K562 (cell line): ENCODE results near the gene ZMIZ1. TPM values are rescaled to one million over a fixed set of nuclear protein-coding genes. Genes with fewer than 3 reads are reported as not detected.

ENCODE experiments used
- AFF4 ChIP-seq: sonication (generic); formaldehyde crosslinking; IDR thresholded peaks from 2 replicates; pipeline ENCODE4 v1.8.0; 2023; ENCODE audit warnings: mild to moderate bottlenecking, missing genetic modification reagents
- EWSR1 ChIP-seq: fragments of 450-650 bp; IDR thresholded peaks from 2 replicates; pipeline ENCODE4 v1.6.1; 2018; ENCODE audit warnings: borderline replicate concordance, mild to moderate bottlenecking, low read depth, moderate library complexity; ENCODE audit not compliant: partially characterized antibody
- PRPF4 ChIP-seq: fragments of 200-400 bp; formaldehyde crosslinking; IDR thresholded peaks from one replicate; pipeline ENCODE4 v1.6.1; 2017; ENCODE audit warnings: low read length, low read depth, mild to moderate bottlenecking; ENCODE audit not compliant: insufficient read depth, poor library complexity, severe bottlenecking
- RFX7 ChIP-seq: fragments of 250-450 bp; sonication (Bioruptor Pico); IDR thresholded peaks from 2 replicates; pipeline ENCODE4 v1.5.1; 2021; ENCODE audit warnings: mild to moderate bottlenecking
- SNAPC5 ChIP-seq: fragments of 250-450 bp; sonication (Bioruptor Pico); IDR thresholded peaks from 2 replicates; pipeline ENCODE4 v1.8.0; 2021; ENCODE audit warnings: moderate library complexity, mild to moderate bottlenecking, inconsistent platforms
- ZBTB7A ChIP-seq: IDR thresholded peaks from 2 replicates; pipeline ENCODE4 v1.6.1; 2011; ENCODE audit warnings: low read depth, mild to moderate bottlenecking, low read length, moderate library complexity, borderline replicate concordance; ENCODE audit not compliant: control insufficient read depth
- ZNF121 ChIP-seq: sonication (generic); formaldehyde crosslinking; conservative IDR thresholded peaks from 2 replicates; pipeline ENCODE4 v1.8.0; 2022; ENCODE audit warnings: missing genetic modification reagents
- ZNF146 ChIP-seq: IDR thresholded peaks from one replicate; pipeline ENCODE4 v1.6.1; 2018; ENCODE audit warnings: missing compliant biosample characterization; ENCODE audit not compliant: unreplicated experiment
- polyA plus RNA-seq, 8 experiments: library from polyadenylated mRNA; depleted of rRNA in 4 of 8; stranded (reverse) in 5 of 8; unstranded in 3 of 8; fragments of >200 nt; fragmentation: Nextera tagmentation in 2 of 8; fragmentation: Illumina TruSeq in 1 of 8; extraction: Ambion mirVana in 2 of 8; extraction: Trizol in 1 of 8; gene quantifications; 2 replicates each; pipeline versions ENCODE4 v1.2.1 to v1.2.3, GENCODE V29; 2011 to 2014; ENCODE audit warnings: inconsistent platforms in 1 of 8, missing spikeins in 1 of 8
- total RNA-seq, 7 experiments: library from RNA; depleted of rRNA in 6 of 7; stranded (reverse); fragments of >200 nt in 6 of 7; fragmentation: Illumina TruSeq in 2 of 7; extraction: Trizol in 2 of 7; gene quantifications; 2 replicates each; pipeline versions ENCODE4 v1.2.1 to v1.2.3, GENCODE V29; 2011 to 2021; ENCODE audit warnings: low replicate concordance in 1 of 7
- TF ChIP-seq, protein P1 (sequence below): sonication (generic); formaldehyde crosslinking; IDR thresholded peaks from 2 replicates; pipeline ENCODE4 v1.4.0; 2020; ENCODE audit warnings: mild to moderate bottlenecking, missing genetic modification reagents
- TF ChIP-seq, protein P2 (sequence below), 3 experiments: fragments of 200-800 bp in 1 of 3; sonication (Bioruptor generic) in 1 of 3; sonication (generic) in 1 of 3; formaldehyde crosslinking in 1 of 3; IDR thresholded peaks; 2 replicates each; pipeline versions ENCODE4 v1.6.1 to v1.8.0; 2016 to 2022; ENCODE audit warnings: mild to moderate bottlenecking in 2 of 3, missing compliant biosample characterization in 2 of 3, missing genetic modification characterization in 2 of 3, missing genetic modification reagents in 1 of 3
- TF ChIP-seq, protein P3 (sequence below): sonication (generic); formaldehyde crosslinking; IDR thresholded peaks from 2 replicates; pipeline ENCODE4 v1.8.1; 2023; ENCODE audit warnings: mild to moderate bottlenecking, missing genetic modification reagents

The ZMIZ1 gene
- total and polyA plus RNA-seq, 9 of the 15 experiments (the other 6 are each of a cell fraction or from before 2014, with no cell fraction given): 1.0 to 37.3 (median 4.3) TPM

GRCh38 chr10:79298403-79299244, 229.9 kb downstream of the ZMIZ1 start (continued):
- no peak for TF ChIP-seq PRPF4
- no peak for TF ChIP-seq SNAPC5 (CRISPR knock-in tag)
- TF ChIP-seq, protein P1, sequence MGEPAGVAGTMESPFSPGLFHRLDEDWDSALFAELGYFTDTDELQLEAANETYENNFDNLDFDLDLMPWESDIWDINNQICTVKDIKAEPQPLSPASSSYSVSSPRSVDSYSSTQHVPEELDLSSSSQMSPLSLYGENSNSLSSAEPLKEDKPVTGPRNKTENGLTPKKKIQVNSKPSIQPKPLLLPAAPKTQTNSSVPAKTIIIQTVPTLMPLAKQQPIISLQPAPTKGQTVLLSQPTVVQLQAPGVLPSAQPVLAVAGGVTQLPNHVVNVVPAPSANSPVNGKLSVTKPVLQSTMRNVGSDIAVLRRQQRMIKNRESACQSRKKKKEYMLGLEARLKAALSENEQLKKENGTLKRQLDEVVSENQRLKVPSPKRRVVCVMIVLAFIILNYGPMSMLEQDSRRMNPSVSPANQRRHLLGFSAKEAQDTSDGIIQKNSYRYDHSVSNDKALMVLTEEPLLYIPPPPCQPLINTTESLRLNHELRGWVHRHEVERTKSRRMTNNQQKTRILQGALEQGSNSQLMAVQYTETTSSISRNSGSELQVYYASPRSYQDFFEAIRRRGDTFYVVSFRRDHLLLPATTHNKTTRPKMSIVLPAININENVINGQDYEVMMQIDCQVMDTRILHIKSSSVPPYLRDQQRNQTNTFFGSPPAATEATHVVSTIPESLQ (CRISPR knock-in tag): no peak
- no peak for TF ChIP-seq ZNF146 (CRISPR knock-in tag)
- no peak for TF ChIP-seq EWSR1
- TF ChIP-seq ZBTB7A: no peak
- TF ChIP-seq, protein P2, sequence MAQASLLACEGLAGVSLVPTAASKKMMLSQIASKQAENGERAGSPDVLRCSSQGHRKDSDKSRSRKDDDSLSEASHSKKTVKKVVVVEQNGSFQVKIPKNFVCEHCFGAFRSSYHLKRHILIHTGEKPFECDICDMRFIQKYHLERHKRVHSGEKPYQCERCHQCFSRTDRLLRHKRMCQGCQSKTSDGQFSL (CRISPR knock-in tag; IDR thresholded peaks at IDR 0.05): no peak
- TF ChIP-seq, protein P2 (tag; IDR thresholded peaks at IDR 0.05): no peak
- TF ChIP-seq RFX7: no peak
- TF ChIP-seq ZNF121 (CRISPR knock-in tag): no peak
- TF ChIP-seq, protein P3, sequence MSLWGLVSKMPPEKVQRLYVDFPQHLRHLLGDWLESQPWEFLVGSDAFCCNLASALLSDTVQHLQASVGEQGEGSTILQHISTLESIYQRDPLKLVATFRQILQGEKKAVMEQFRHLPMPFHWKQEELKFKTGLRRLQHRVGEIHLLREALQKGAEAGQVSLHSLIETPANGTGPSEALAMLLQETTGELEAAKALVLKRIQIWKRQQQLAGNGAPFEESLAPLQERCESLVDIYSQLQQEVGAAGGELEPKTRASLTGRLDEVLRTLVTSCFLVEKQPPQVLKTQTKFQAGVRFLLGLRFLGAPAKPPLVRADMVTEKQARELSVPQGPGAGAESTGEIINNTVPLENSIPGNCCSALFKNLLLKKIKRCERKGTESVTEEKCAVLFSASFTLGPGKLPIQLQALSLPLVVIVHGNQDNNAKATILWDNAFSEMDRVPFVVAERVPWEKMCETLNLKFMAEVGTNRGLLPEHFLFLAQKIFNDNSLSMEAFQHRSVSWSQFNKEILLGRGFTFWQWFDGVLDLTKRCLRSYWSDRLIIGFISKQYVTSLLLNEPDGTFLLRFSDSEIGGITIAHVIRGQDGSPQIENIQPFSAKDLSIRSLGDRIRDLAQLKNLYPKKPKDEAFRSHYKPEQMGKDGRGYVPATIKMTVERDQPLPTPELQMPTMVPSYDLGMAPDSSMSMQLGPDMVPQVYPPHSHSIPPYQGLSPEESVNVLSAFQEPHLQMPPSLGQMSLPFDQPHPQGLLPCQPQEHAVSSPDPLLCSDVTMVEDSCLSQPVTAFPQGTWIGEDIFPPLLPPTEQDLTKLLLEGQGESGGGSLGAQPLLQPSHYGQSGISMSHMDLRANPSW (CRISPR knock-in tag): no peak
- TF ChIP-seq AFF4 (CRISPR knock-in tag): no peak
